NOMO-1 treated with DMSO at 0.1 percent for 48 hours (cell line): ENCODE measurements around the gene SS18L1.

Experiments used
- DNase-seq: peaks from one replicate; lab custom pipeline; 2025; ENCODE audit not compliant: unreplicated experiment; lab: John Stamatoyannopoulos, UW

The SS18L1 gene

GRCh38 chr20:62151835-62152364, 8.3 kb downstream of the SS18L1 start:
- no peak for DNase-seq

- no peak for DNase-seq
Measured at GRCh38 chr20:62155428-62156253, 12.1 kb downstream of the SS18L1 start.

GRCh38 chr20:62156254-62156556, 12.6 kb downstream of the SS18L1 start:
- DNase-seq: no peak

GRCh38 chr20:62156592-62157386, 13.2 kb downstream of the SS18L1 start:
- peak; percentile 5 for DNase-seq

- DNase-seq: no peak
Measured at GRCh38 chr20:62157387-62158087, 14.0 kb downstream of the SS18L1 start.

- no peak for DNase-seq
Measured at GRCh38 chr20:62158088-62158400, 14.5 kb downstream of the SS18L1 start.

- DNase-seq: no peak
Measured at GRCh38 chr20:62158541-62158940, 15.0 kb downstream of the SS18L1 start.

- no peak for DNase-seq
Measured at GRCh38 chr20:62159052-62159451, 15.5 kb downstream of the SS18L1 start.

- no peak for DNase-seq
Measured at GRCh38 chr20:62159839-62160238, 16.3 kb downstream of the SS18L1 start.

- DNase-seq: no peak
Measured at GRCh38 chr20:62160253-62160652, 16.7 kb downstream of the SS18L1 start.

- no peak for DNase-seq
Measured at GRCh38 chr20:62160876-62161275, 17.3 kb downstream of the SS18L1 start.

- DNase-seq: no peak
Measured at GRCh38 chr20:62161347-62161746, 17.8 kb downstream of the SS18L1 start.

- DNase-seq: no peak
Measured at GRCh38 chr20:62162765-62163484, 19.4 kb downstream of the SS18L1 start.

- no peak for DNase-seq
Measured at GRCh38 chr20:62163485-62163865, 19.9 kb downstream of the SS18L1 start.

GRCh38 chr20:62163986-62164762, 20.6 kb downstream of the SS18L1 start:
- DNase-seq: no peak

- no peak for DNase-seq
Measured at GRCh38 chr20:62164879-62165761, 21.6 kb downstream of the SS18L1 start.

GRCh38 chr20:62165762-62166399, 22.3 kb downstream of the SS18L1 start:
- no peak for DNase-seq

- DNase-seq: no peak
Measured at GRCh38 chr20:62167474-62167873, 23.9 kb downstream of the SS18L1 start.

- DNase-seq: no peak
Measured at GRCh38 chr20:62168061-62168460, 24.5 kb downstream of the SS18L1 start.
